Esophagus muscularis mucosa (tissue), 4 donors: ENCODE results near the gene C16orf86. TPM values are rescaled to one million over a fixed set of nuclear protein-coding genes. Genes with fewer than 3 reads are reported as not detected.
A peak's percentile ranks its signal among the peaks of the same experiment; 100 is the strongest.

Experiments used
- DNase-seq: peaks from one replicate; pipeline ENCODE4 v3.0.0-alpha.2; 2017; ENCODE audit errors: extremely low spot score
- H3K27ac ChIP-seq, 4 donors: fragments of 200-600 bp; sonication (generic); replicated peaks in 1 of 4; 1 replicate in 3 of 4; 2 replicates in 1 of 4; pipeline ENCODE4 v1.5.1; 2016 to 2019; ENCODE audit warnings: mild to moderate bottlenecking in 1 of 4
- H3K27me3 ChIP-seq, 4 donors: fragments of 200-600 bp; sonication (generic); one replicate each; pipeline versions ENCODE4 v1.5.1 to v1.6.0; 2016 to 2019
- H3K36me3 ChIP-seq, 4 donors: fragments of 200-600 bp; sonication (generic); one replicate each; pipeline ENCODE4 v1.5.1; 2016 to 2019
- H3K4me1 ChIP-seq, 4 donors: fragments of 200-600 bp; sonication (generic); one replicate each; pipeline ENCODE4 v1.5.1; 2016 to 2019
- H3K4me3 ChIP-seq, 4 donors: fragments of 200-600 bp; sonication (generic); 1 replicate in 2 of 4; 2 replicates in 2 of 4; pipeline ENCODE4 v1.5.1; 2016 to 2019; ENCODE audit warnings: mild to moderate bottlenecking in 4 of 4, moderate library complexity in 1 of 4
- H3K9me3 ChIP-seq, 4 donors: fragments of 200-600 bp; sonication (generic); 1 replicate in 3 of 4; 2 replicates in 1 of 4; pipeline ENCODE4 v1.5.1; 2016 to 2019
- CTCF ChIP-seq, 3 experiments: fragments of 200-600 bp in 2 of 3; fragments of 450-650 bp in 1 of 3; sonication (generic) in 2 of 3; IDR thresholded peaks; one replicate each; pipeline ENCODE4 v1.5.1; 2017 to 2019; ENCODE audit warnings: antibody characterized with exemption in 3 of 3, mild to moderate bottlenecking in 2 of 3, moderate library complexity in 1 of 3
- EP300 ChIP-seq: sonication (generic); formaldehyde crosslinking; IDR thresholded peaks from one replicate; pipeline ENCODE4 v1.6.1; 2017; ENCODE audit warnings: antibody characterized with exemption
- POLR2A ChIP-seq: fragments of 450-650 bp; IDR thresholded peaks from one replicate; pipeline ENCODE4 v1.6.1; 2017; ENCODE audit warnings: antibody characterized with exemption, moderate library complexity, mild to moderate bottlenecking, low read depth
- POLR2AphosphoS5 ChIP-seq, 2 donors: sonication (generic); formaldehyde crosslinking; IDR thresholded peaks; one replicate each; pipeline ENCODE4 v1.6.1; 2017; ENCODE audit warnings: antibody characterized with exemption in 2 of 2
- WGBS: methylation state at CpG from one replicate; pipeline ENCODE4 v1.1.5; 2018; 5-methylcytosine and 5-hydroxymethylcytosine counted together
- intact Hi-C: fragments of 100-400 bp; cut with DNase I; formaldehyde crosslinking; loops from one replicate; pipeline ENCODE4 v1.15.1; 2023
- total RNA-seq, 4 donors: library from RNA; depleted of rRNA; stranded (reverse); fragments of >200 nt; gene quantifications; one replicate each; pipeline versions ENCODE4 v1.1.0 to v1.2.1, GENCODE V29; 2016

Gene C16orf86
- total RNA-seq, 4 donors from 2014 or later = 5.1 to 15.6 (median 9.1) TPM

GRCh38 chr16:67657017-67657608 lies 9.5 kb upstream of the C16orf86 start:
- H3K27ac ChIP-seq = no peak overlapping the region
- H3K9me3 ChIP-seq = no peaks in the 10 kb centered on the region
- no peak for DNase-seq
- no peak overlapping the region for H3K4me3 ChIP-seq
- peaks cover 0 to 30% (median 25%) of the 10 kb centered on the region in 4 donors for H3K27me3 ChIP-seq
- intact Hi-C loops = no loop called here
- H3K4me1 ChIP-seq = peaks cover 24 to 53% (median 44%) of the 10 kb centered on the region in 4 donors
- 91% methylated on average over 15 of the region's 16 CpGs for WGBS
- TF ChIP-seq CTCF (IDR thresholded peaks at IDR 0.05) = no peak
- TF ChIP-seq POLR2AphosphoS5 (IDR thresholded peaks at IDR 0.05) = no peak
- TF ChIP-seq EP300 = no peak
- no peak for TF ChIP-seq POLR2A
- peaks cover 0 to 24% (median 21%) of the 10 kb centered on the region in 4 donors for H3K36me3 ChIP-seq

DNA sequence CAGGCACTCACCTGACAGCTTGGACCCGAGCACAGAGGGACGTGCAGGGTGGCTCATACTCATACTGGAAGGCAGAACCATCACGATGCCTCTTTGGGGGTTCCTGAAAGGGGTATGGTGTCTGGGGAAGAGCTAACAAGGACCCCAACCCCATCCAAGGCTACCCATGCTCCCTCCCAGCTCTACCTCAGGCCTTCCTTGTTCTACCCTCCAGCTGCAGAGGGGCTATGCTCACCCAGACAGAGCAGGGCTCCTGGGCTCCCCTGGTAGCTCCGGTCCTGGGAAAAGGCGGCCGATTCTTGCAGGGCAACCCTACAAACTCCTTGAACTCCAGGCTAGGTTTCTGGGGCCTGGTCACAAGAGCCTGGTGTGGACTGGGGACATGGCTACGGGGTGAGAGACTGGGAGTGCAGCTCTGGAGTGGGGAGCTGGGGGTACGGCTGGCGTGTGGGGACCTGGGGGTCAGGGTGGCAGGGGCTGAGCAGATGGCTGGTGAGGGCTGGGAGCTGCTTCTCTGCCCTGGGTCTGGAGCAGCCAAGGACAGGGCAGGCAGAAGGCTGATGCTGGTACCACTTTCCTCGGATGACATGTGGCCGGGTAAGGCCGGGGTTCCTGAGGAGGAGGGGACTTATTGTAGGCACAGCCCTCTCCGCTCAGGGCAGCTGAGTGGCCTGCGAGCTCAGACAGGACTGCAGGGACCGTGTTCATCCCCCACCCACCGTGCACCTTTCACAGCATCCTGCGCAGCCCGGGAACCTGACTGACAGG lies 8.7 kb upstream of the C16orf86 start:
- intact Hi-C loops = no loop called here
- Histone ChIP-seq H3K27me3 (peaks cover 0 to 22% (median 20%) of the 10 kb centered on the region in 4 donors), H3K4me1 (peaks cover 24 to 48% (median 38%) of the 10 kb centered on the region in 4 donors), H3K27ac (no peak overlapping the region), H3K4me3 (no peak overlapping the region), H3K36me3 (peaks cover 0 to 32% (median 25%) of the 10 kb centered on the region in 4 donors), H3K9me3 (no peaks in the 10 kb centered on the region)
- 91% methylated on average over 17 of the region's 18 CpGs for WGBS
- no peak for DNase-seq
- TF ChIP-seq CTCF (IDR thresholded peaks at IDR 0.05) (no peak), POLR2A (no peak), EP300 (no peak), POLR2AphosphoS5 (IDR thresholded peaks at IDR 0.05) (no peak)

DNA sequence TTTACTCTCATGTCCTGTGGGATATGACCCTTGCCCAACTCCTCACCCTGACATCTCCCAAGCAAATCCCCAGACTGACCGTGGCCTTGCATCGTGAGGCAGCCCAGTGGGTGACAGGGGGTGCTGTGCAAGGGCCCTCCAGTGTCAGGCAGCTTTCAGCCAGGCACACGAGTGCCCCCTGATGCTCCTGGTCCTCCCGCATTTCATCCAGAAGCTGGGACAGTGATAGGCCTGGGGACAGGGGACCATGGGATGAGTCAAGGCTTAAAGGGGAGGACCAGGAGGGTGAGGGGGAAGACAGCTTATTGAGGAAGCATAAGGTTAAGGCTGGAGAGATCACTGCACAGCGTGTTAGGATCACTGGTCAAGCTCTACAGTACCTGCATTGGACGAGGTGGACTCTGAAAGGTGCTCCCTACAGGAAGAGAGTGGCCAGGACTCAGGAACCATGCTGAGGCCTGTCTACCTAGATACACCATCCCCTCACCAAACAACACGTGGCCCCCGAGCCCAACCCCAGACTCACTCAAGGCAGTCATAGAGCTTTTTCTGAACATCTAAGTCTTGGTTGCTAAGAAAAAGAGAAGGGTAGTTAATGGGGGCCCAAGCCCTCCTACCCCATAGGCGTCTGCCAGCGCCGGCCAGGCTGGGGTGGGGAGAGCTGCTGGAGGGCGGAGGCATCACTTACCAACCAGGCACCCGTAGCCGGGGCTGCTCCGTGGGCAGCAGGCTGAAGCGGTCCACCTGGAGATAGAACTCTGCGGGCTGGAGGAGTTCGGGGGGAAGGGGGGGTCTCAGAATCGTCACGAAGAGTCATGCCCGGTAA lies 7.6 kb upstream of the C16orf86 start:
- Histone ChIP-seq H3K4me3 (peak overlapping the region; percentile 74 to 96 (median 85)), H3K27me3 (peaks cover 0 to 11% (median 10%) of the 10 kb centered on the region in 4 donors), H3K4me1 (peaks cover 16 to 37% (median 28%) of the 10 kb centered on the region in 4 donors), H3K9me3 (no peaks in the 10 kb centered on the region), H3K27ac (peak overlapping the region in 1 of 4 donors; percentile 95), H3K36me3 (peaks cover 0 to 43% (median 35%) of the 10 kb centered on the region in 4 donors)
- TF ChIP-seq POLR2AphosphoS5 (IDR thresholded peaks at IDR 0.05) (no peak), EP300 (no peak), POLR2A (no peak), CTCF (IDR thresholded peaks at IDR 0.05) (no peak)
- no peak for DNase-seq
- intact Hi-C loops = no loop called here
- WGBS = 56% methylated on average over 13 of the region's 21 CpGs

DNA sequence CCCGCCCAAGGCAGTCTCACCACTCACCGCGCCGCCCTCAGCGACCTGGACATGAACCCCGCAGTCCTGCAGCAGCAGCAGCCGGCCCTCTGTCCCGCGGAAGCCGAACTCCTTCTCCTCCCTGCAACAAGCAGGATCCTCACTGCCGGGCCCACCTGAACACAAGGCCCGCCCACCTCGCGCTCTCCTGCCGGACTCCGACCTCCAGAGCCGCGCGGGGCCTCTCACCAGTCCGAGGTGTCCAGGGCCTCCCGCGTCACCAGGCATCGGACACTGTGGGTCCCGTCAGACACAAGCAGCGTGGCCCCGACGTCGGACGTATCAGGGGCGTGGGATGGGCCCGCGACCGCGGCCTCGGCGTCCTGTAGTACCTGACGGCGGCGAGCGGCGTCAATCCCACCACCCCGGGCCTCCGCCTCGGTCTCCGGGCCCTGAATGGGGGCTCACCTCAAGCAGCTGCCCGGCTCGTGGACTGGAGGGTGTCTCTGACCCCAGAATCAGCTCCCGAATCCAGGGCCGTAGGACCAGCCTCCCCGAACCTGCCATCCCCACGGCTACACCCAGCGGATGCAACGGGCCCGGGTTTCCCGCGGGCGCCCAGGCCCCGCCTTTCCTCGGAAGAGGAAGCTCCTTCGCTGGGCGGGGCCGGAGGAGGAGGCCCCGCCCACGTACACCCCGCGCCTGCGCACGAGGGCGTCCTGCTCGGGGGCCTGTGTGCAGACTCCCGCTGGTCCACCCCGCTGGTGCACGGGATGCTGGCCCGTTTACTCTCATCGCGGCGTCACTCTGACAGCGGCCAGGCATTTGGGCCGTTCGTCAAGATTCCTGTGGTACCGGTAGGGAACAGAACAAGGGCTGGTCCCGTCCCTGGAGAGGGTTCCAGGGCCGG lies 6.7 kb upstream of the C16orf86 start, which contains the start of gene ACD:
TSS of gene ACD (minus strand) at position 586 of the 889 bp plus-strand sequence. CDS start at position 546, 40 bp downstream.
- Histone ChIP-seq H3K27me3 (peaks cover 0 to 3% (median 2%) of the 10 kb centered on the region in 4 donors), H3K4me1 (peaks cover 16 to 36% (median 28%) of the 10 kb centered on the region in 4 donors), H3K4me3 (peak within 1 kb of the TSS; percentile 74 to 96 (median 85)), H3K36me3 (peaks cover 0 to 50% (median 36%) of the 10 kb centered on the region in 4 donors), H3K27ac (peak within 1 kb of the TSS; percentile 95 to 99 (median 98)), H3K9me3 (no peaks in the 10 kb centered on the region)
- peak; percentile 97 for DNase-seq
- under 1% methylated on average over 19 of the region's 83 CpGs for WGBS
- intact Hi-C loops = loop anchor here (5.0 kb wide), 1 partner anchor 147 kb away; the partner anchor contains the start of genes RANBP10 and TSNAXIP1
- TF ChIP-seq POLR2AphosphoS5 (IDR thresholded peaks at IDR 0.05) (peak; percentile 95 to 98), POLR2A (peak; percentile 65), CTCF (IDR thresholded peaks at IDR 0.05) (peak in 1 of 3 experiments; percentile 25), EP300 (no peak)
